ENCODE data around the gene PPP1R13B. TPM values are rescaled to one million over a fixed set of nuclear protein-coding genes. Genes with fewer than 3 reads are reported as not detected.
"Not testable (repeated sequence)": the region's sequence is repeated elsewhere in the genome, so short reads cannot be mapped to it uniquely, and the experiment has no call there.

Gene PPP1R13B
- total RNA-seq, 2 donors from 2014 or later: 10.0 to 10.4 TPM

GRCh38 chr14:103695296-103696069, 151.9 kb downstream of the PPP1R13B start:
- no peaks in the 10 kb centered on the region for H3K27me3 Mint-ChIP-seq
- H3K9me3 Mint-ChIP-seq: no peaks in the 10 kb centered on the region
- no peak for ATAC-seq (replicated peaks)
- peak overlapping the region; percentile 47 for H3K27ac Mint-ChIP-seq
- peaks cover 63% of the 10 kb centered on the region for H3K36me3 Mint-ChIP-seq (ENCODE audit: low read depth)
- no peak overlapping the region for H3K4me3 Mint-ChIP-seq
- H3K4me1 Mint-ChIP-seq: no peaks in the 10 kb centered on the region

DNA sequence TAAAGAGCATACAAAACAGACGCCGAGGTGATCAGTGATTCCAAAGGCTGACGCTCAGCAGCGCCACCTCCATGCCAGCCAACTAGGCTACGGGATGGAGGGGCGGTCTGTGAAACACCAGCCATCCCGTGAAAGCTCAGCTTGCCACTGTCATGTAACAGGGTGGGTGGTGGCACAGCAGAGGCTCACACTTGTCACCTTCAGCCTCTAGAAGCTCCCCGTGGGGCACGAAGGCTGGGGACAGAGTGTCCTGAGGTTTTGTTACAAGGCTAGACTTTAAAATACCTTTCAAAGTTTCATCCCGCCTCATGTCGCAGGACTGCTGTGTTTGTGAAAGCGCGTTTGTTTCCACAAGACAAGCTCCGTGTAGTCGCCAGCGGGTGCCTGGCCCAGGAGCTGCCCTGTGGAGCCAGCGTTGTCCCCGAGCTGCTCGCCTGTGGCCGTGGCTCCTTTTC, 152.8 kb downstream of the PPP1R13B start:
- no peaks in the 10 kb centered on the region for H3K9me3 Mint-ChIP-seq
- no peak for ATAC-seq (replicated peaks)
- H3K36me3 Mint-ChIP-seq (ENCODE audit: low read depth): peaks cover 67% of the 10 kb centered on the region
- H3K4me3 Mint-ChIP-seq: no peak overlapping the region
- no peaks in the 10 kb centered on the region for H3K4me1 Mint-ChIP-seq
- no peaks in the 10 kb centered on the region for H3K27me3 Mint-ChIP-seq
- no peak overlapping the region for H3K27ac Mint-ChIP-seq

- ATAC-seq (replicated peaks): no peak
- Mint-ChIP-seq H3K4me3 (no peak overlapping the region), H3K4me1 (no peaks in the 10 kb centered on the region), H3K9me3 (no peaks in the 10 kb centered on the region), H3K36me3 (ENCODE audit: low read depth) (peaks cover 70% of the 10 kb centered on the region), H3K27me3 (no peaks in the 10 kb centered on the region), H3K27ac (no peak overlapping the region)
These were observed 153.9 kb downstream of the PPP1R13B start for GRCh38 chr14:103693515-103693914.

GRCh38 chr14:103692871-103693270, 154.5 kb downstream of the PPP1R13B start:
- Mint-ChIP-seq H3K27ac (no peak overlapping the region), H3K27me3 (no peaks in the 10 kb centered on the region), H3K36me3 (ENCODE audit: low read depth) (peaks cover 72% of the 10 kb centered on the region), H3K4me3 (no peak overlapping the region), H3K4me1 (no peaks in the 10 kb centered on the region), H3K9me3 (no peaks in the 10 kb centered on the region)
- ATAC-seq (replicated peaks): no peak

- Mint-ChIP-seq H3K9me3 (no peaks in the 10 kb centered on the region), H3K36me3 (ENCODE audit: low read depth) (peaks cover 71% of the 10 kb centered on the region), H3K27ac (no peak overlapping the region), H3K4me1 (no peaks in the 10 kb centered on the region), H3K4me3 (no peak overlapping the region), H3K27me3 (no peaks in the 10 kb centered on the region)
- no peak for ATAC-seq (replicated peaks)
These were observed 155.2 kb downstream of the PPP1R13B start for GRCh38 chr14:103692159-103692558.

GRCh38 chr14:103691655-103692054, 155.7 kb downstream of the PPP1R13B start:
- peaks cover 73% of the 10 kb centered on the region for H3K36me3 Mint-ChIP-seq (ENCODE audit: low read depth)
- not testable (repeated sequence) for H3K4me3 Mint-ChIP-seq; H3K27me3 Mint-ChIP-seq; H3K4me1 Mint-ChIP-seq; ATAC-seq (replicated peaks); H3K27ac Mint-ChIP-seq; H3K9me3 Mint-ChIP-seq

DNA sequence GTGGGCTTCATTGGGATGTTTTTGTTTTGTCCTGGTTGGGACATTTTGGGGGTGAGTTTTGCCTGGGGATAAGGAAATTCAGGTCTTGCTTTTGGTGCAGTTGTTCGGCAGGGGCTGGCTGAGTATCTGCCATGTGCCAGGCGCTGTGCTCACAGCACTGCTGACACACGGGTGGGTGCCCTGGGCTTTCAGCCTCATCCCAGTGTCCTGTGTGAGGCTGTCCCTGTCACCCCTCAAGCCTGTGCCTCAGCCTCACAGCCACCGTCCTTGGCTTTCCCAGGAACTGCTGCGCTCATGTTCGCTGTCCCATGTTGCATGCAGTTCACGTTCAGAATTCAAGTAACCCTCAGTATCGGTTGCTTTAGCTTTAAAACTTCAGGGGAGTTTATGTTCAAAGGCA, 157.0 kb downstream of the PPP1R13B start:
- no peak for ATAC-seq (replicated peaks)
- H3K27ac Mint-ChIP-seq: no peak overlapping the region
- H3K4me3 Mint-ChIP-seq: no peak overlapping the region
- no peaks in the 10 kb centered on the region for H3K27me3 Mint-ChIP-seq
- H3K36me3 Mint-ChIP-seq (ENCODE audit: low read depth): peaks cover 79% of the 10 kb centered on the region
- no peaks in the 10 kb centered on the region for H3K4me1 Mint-ChIP-seq
- no peaks in the 10 kb centered on the region for H3K9me3 Mint-ChIP-seq

- Mint-ChIP-seq H3K4me3 (no peak overlapping the region), H3K27me3 (no peaks in the 10 kb centered on the region), H3K36me3 (ENCODE audit: low read depth) (peaks cover 86% of the 10 kb centered on the region), H3K4me1 (no peaks in the 10 kb centered on the region), H3K27ac (no peak overlapping the region), H3K9me3 (no peaks in the 10 kb centered on the region)
- no peak for ATAC-seq (replicated peaks)
These were observed 158.2 kb downstream of the PPP1R13B start for GRCh38 chr14:103688906-103689902.

DNA sequence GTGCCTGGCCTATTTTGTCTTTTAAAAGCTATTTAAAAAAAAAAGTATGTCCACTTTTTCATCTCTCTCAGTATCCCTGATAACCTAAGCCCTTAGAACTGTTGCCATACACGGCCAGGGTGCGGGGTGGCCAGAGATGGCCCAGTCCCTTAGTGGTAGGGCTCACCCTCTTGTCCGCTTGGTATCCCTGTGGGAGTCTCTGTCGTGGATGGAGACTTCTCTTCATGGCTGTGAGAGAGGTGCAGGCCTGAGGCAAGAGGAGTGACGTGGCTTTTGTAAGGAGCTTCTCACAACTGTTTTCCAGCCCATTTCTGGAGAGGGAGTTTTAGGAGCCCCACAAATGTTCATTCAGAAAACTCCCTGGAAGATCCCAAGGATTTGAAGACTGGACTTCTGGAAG, 158.9 kb downstream of the PPP1R13B start:
- no peak for ATAC-seq (replicated peaks)
- Mint-ChIP-seq H3K27ac (no peak overlapping the region), H3K36me3 (ENCODE audit: low read depth) (peaks cover 86% of the 10 kb centered on the region), H3K27me3 (no peaks in the 10 kb centered on the region), H3K4me3 (no peak overlapping the region), H3K4me1 (no peaks in the 10 kb centered on the region), H3K9me3 (no peaks in the 10 kb centered on the region)

DNA sequence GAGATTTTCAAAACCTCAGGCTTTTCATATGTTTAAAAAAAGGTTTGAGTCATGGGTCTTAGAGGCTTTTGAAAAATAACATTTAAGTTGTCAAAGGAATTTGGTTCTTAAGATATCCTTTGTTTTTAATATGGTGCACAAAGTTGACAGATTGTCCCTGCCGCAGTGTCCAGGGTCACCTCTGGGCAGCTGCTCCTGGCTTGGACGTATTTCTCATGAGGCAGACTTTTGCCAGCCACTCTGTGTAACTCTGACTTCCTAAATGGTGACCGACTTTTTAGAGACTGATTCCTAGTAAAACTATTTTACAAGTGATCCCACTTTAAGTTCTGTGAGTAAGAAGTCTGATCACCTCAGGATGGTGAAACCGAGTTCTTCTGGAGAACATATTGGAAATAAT, 159.7 kb downstream of the PPP1R13B start:
- Mint-ChIP-seq H3K36me3 (ENCODE audit: low read depth) (peaks cover 86% of the 10 kb centered on the region), H3K27me3 (no peaks in the 10 kb centered on the region), H3K4me1 (no peaks in the 10 kb centered on the region), H3K9me3 (no peaks in the 10 kb centered on the region), H3K27ac (no peak overlapping the region), H3K4me3 (no peak overlapping the region)
- no peak for ATAC-seq (replicated peaks)

DNA sequence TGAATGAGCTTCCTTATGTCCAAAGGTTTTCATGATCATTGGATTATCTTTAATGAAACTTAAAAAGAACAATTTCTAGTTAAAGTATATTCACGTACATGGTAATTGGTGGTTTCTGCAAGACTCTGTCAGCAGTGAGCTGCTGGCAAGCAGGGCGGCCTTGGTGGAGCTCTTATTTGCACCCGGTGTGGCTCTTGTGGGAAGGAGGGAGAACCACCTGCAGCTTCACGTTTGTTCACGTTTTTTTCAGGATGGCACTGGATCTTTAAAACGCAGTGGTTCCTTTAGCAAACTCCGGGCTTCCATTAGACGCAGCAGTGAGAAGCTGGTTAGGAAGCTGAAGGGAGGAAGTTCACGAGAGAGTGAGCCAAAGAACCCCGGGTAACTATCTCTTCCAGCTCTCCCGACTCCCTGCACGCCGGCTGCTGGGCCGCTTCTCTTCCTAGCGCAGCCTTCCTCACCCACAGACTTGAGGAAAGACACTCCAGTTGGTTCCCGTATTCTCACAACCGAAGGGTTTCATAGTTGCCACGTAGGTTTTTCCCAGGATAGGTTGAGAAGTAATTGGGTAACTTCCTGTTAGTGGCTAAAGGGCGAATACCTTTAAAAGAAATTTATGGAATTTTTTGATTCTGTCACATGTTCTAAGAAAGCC, 160.4 kb downstream of the PPP1R13B start:
- Mint-ChIP-seq H3K27me3 (no peaks in the 10 kb centered on the region), H3K36me3 (ENCODE audit: low read depth) (peaks cover 87% of the 10 kb centered on the region), H3K4me1 (no peaks in the 10 kb centered on the region), H3K4me3 (no peak overlapping the region), H3K9me3 (no peaks in the 10 kb centered on the region), H3K27ac (no peak overlapping the region)
- ATAC-seq (replicated peaks): no peak

DNA sequence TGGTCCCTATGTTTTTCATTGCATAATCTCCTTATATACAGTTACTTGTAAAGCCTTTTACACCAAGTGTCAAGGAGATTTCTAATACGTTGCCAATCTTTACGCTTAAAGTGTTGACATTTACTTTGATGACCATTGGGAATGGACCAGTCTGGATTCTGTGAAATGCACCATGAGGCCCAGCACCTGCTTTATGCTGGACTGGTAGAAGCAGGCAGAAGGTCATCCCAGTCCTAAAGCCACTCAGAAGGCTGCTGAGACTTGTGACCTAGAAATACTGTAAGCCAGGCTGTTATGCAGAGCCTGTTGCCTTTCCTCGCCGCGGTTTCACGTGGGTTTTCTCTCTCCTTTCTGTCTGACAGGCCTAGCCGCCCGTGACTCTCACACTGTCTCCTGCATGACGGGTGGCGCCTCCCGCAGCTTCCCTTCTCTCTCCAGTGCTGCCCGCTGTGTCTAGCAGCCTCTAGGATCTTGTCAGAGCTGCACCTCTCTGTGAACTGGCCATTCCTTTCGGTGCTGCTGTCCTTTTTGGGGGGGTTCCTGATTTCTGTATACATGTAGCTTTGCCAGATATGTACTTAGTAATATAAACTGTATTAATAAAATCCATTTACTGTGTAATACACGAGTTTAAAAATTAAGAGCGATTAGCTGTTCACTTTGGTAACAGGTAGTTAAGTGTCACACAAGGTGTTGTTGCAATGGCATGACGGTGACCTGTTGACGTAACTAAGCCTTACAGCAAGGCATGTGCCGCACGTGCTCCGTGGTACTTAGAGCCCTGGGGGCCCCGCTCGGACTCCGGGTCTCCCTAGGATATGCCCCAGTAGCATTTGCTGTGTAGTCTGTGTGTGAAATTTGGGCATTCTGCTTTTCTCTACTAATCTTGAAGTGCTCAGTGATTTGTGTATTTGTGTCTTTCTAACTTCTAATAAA, 161.8 kb downstream of the PPP1R13B start:
- no peaks in the 10 kb centered on the region for H3K27me3 Mint-ChIP-seq
- no peak for ATAC-seq (replicated peaks)
- peak overlapping the region; percentile 61 for H3K27ac Mint-ChIP-seq
- no peaks in the 10 kb centered on the region for H3K9me3 Mint-ChIP-seq
- no peaks in the 10 kb centered on the region for H3K4me1 Mint-ChIP-seq
- peaks cover 95% of the 10 kb centered on the region for H3K36me3 Mint-ChIP-seq (ENCODE audit: low read depth)
- H3K4me3 Mint-ChIP-seq: no peak overlapping the region

- Mint-ChIP-seq H3K27ac (no peak overlapping the region), H3K4me3 (no peak overlapping the region), H3K4me1 (no peaks in the 10 kb centered on the region), H3K9me3 (no peaks in the 10 kb centered on the region), H3K27me3 (no peaks in the 10 kb centered on the region), H3K36me3 (ENCODE audit: low read depth) (peaks cover 95% of the 10 kb centered on the region)
- no peak for ATAC-seq (replicated peaks)
These were observed 162.5 kb downstream of the PPP1R13B start for GRCh38 chr14:103684871-103685270.

Data from activated T-helper 17 cell treated with anti-CD3 and anti-CD28 coated beads, Interleukin-2, amount 50 U/mL, for 72 hours (primary cell).